ENCODE measurements around the gene P2RX5. TPM values are rescaled to one million over a fixed set of nuclear protein-coding genes. Genes with fewer than 3 reads are reported as not detected.
"Not testable (repeated sequence)": the region's sequence is repeated elsewhere in the genome, so short reads cannot be mapped to it uniquely, and the experiment has no call there.

The P2RX5 gene
- total RNA-seq, 2 experiments from 2014 or later: 35.7 to 39.5 TPM

- TF ChIP-seq, protein P1, sequence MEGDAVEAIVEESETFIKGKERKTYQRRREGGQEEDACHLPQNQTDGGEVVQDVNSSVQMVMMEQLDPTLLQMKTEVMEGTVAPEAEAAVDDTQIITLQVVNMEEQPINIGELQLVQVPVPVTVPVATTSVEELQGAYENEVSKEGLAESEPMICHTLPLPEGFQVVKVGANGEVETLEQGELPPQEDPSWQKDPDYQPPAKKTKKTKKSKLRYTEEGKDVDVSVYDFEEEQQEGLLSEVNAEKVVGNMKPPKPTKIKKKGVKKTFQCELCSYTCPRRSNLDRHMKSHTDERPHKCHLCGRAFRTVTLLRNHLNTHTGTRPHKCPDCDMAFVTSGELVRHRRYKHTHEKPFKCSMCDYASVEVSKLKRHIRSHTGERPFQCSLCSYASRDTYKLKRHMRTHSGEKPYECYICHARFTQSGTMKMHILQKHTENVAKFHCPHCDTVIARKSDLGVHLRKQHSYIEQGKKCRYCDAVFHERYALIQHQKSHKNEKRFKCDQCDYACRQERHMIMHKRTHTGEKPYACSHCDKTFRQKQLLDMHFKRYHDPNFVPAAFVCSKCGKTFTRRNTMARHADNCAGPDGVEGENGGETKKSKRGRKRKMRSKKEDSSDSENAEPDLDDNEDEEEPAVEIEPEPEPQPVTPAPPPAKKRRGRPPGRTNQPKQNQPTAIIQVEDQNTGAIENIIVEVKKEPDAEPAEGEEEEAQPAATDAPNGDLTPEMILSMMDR (IDR thresholded peaks at IDR 0.05): no peak
- ChIA-PET POLR2A (interaction anchor here (1.5 kb wide), 1 partner anchor 48 kb away, joined by 3 read pairs; no protein-coding TSS in a partner anchor), CTCF (interaction anchor here (1.3 to 12.1 kb wide), 2 partner anchors 7 to 96 kb away, joined by 7 to 107 read pairs; no protein-coding TSS in a partner anchor)
- no peaks in the 10 kb centered on the region for H3K9me3 Mint-ChIP-seq
- no peaks in the 10 kb centered on the region for H3K27me3 Mint-ChIP-seq
- no peak for DNase-seq
- peaks cover 10% of the 10 kb centered on the region for H3K4me1 Mint-ChIP-seq (ENCODE audit: low read depth)
- intact Hi-C loops (cut with micrococcal nuclease): no loop called here
- no peak overlapping the region for H3K27ac Mint-ChIP-seq
- H3K36me3 Mint-ChIP-seq (ENCODE audit: low read depth): peaks cover 22% of the 10 kb centered on the region
- no peak for ATAC-seq
- H3K4me3 Mint-ChIP-seq: no peak overlapping the region
Observed at GRCh38 chr17:3730881-3731429, 35.0 kb upstream of the P2RX5 start.

DNA sequence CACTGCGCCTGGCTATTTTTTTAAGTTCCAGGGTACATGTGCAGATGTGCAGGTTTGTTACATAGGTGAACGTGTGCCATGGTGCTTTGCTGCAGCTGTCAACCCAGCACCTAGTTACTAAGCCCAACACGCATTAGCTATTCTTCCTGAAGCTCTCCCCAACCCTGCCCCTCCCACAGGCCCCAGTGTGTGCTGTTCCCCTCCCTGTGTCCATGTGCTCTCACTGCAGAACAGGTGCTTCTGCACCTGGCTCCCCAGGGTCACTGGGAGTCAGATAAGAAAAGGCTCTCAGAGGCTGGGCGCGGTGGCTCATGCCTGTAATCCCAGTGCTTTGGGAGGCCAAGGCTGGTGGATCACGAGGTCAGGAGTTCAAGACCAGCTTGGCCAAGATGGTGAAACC lies 33.9 kb upstream of the P2RX5 start:
- ChIA-PET POLR2A (interaction anchor here (0.6 kb wide), 1 partner anchor 77 kb away, joined by 3 read pairs; no protein-coding TSS in a partner anchor), CTCF (interaction anchor here (1.5 to 12.1 kb wide), 3 partner anchors 8 to 97 kb away, joined by 5 to 107 read pairs (median 12); no protein-coding TSS in a partner anchor)
- ATAC-seq: no peak
- no peaks in the 10 kb centered on the region for H3K27me3 Mint-ChIP-seq
- H3K9me3 Mint-ChIP-seq: no peaks in the 10 kb centered on the region
- TF ChIP-seq, protein P1 (IDR thresholded peaks at IDR 0.05): no peak
- no peak overlapping the region for H3K27ac Mint-ChIP-seq
- intact Hi-C loops (cut with micrococcal nuclease): no loop called here
- peaks cover 20% of the 10 kb centered on the region for H3K4me1 Mint-ChIP-seq (ENCODE audit: low read depth)
- H3K36me3 Mint-ChIP-seq (ENCODE audit: low read depth): peaks cover 33% of the 10 kb centered on the region
- DNase-seq: no peak
- no peak overlapping the region for H3K4me3 Mint-ChIP-seq

DNA sequence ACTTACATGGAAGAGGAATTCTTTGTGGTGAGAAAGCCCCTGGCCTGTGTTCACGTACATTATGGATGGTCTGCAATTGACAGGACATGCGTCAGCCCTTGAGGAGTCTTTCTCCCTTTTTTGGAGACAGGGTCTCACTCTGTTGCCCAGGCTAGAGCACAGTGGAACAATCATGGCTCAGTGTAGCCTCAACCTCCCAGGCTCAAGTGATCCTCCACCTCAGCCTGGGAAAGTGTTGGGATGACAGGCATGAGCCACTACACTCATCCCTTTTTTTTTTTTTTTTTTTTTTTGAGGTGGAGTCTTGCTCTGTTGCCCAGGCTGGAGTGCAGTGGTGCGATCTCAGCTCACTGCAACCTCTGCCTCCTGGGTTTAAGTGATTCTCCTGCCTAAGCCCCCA lies 32.1 kb upstream of the P2RX5 start:
- H3K4me3 Mint-ChIP-seq; DNase-seq; intact Hi-C loops (cut with micrococcal nuclease); H3K27ac Mint-ChIP-seq; ATAC-seq; H3K27me3 Mint-ChIP-seq; H3K9me3 Mint-ChIP-seq: not testable (repeated sequence)
- POLR2A ChIA-PET: interaction anchor here (1.0 to 1.6 kb wide), 4 partner anchors 9 to 69 kb away, joined by 3 to 5 read pairs (median 4); no protein-coding TSS in a partner anchor
- Mint-ChIP-seq H3K4me1 (ENCODE audit: low read depth) (peaks cover 25% of the 10 kb centered on the region), H3K36me3 (ENCODE audit: low read depth) (peaks cover 41% of the 10 kb centered on the region)
- CTCF ChIA-PET: interaction anchor here (1.4 to 12.1 kb wide), 5 partner anchors 10 to 117 kb away, joined by 4 to 107 read pairs (median 12); no protein-coding TSS in a partner anchor

DNA sequence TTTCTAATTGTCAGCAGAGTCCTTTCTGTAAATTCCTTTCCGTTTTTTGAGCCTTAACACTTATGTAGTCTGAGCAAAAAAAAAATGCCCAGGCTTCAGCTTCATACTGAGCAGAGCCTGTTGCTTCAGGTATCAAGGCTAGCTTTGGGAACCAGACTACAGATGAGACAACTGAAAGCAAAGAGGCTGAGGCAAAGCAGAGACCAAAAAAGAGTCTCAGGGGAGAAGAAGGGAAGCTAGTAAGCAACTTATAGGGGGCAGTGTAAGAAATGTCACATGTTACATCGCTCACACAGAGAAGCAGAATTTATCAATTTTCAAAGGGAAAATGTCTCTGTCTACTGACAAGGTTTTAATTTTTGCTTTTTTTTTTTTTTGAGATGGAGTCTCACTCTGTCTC lies 31.1 kb upstream of the P2RX5 start:
- no peak for DNase-seq
- ATAC-seq: no peak
- ChIA-PET CTCF (interaction anchor here (1.1 to 12.1 kb wide), 7 partner anchors 11 to 118 kb away, joined by 3 to 107 read pairs (median 6); no protein-coding TSS in a partner anchor), POLR2A (interaction anchor here (0.7 to 1.6 kb wide), 5 partner anchors 10 to 537 kb away, joined by 3 to 5 read pairs (median 3); no protein-coding TSS in a partner anchor)
- no peaks in the 10 kb centered on the region for H3K27me3 Mint-ChIP-seq
- H3K9me3 Mint-ChIP-seq: no peaks in the 10 kb centered on the region
- peak overlapping the region; percentile 46 for H3K27ac Mint-ChIP-seq
- H3K36me3 Mint-ChIP-seq (ENCODE audit: low read depth): peaks cover 49% of the 10 kb centered on the region
- TF ChIP-seq, protein P1 (IDR thresholded peaks at IDR 0.05): no peak
- intact Hi-C loops (cut with micrococcal nuclease): no loop called here
- H3K4me3 Mint-ChIP-seq: peak overlapping the region; percentile 22
- peaks cover 32% of the 10 kb centered on the region for H3K4me1 Mint-ChIP-seq (ENCODE audit: low read depth)

GRCh38 chr17:3724378-3725077 lies 28.6 kb upstream of the P2RX5 start:
- peak overlapping the region; percentile 81 for H3K4me3 Mint-ChIP-seq
- peaks cover 70% of the 10 kb centered on the region for H3K36me3 Mint-ChIP-seq (ENCODE audit: low read depth)
- H3K4me1 Mint-ChIP-seq (ENCODE audit: low read depth): peaks cover 51% of the 10 kb centered on the region
- intact Hi-C loops (cut with micrococcal nuclease): loop anchor here (5.0 kb wide), 1 partner anchor 42 kb away; no protein-coding TSS in a partner anchor
- no peaks in the 10 kb centered on the region for H3K27me3 Mint-ChIP-seq
- ATAC-seq: no peak
- TF ChIP-seq, protein P1 (IDR thresholded peaks at IDR 0.05): no peak
- H3K27ac Mint-ChIP-seq: peak overlapping the region; percentile 92
- no peaks in the 10 kb centered on the region for H3K9me3 Mint-ChIP-seq
- CTCF ChIA-PET: interaction anchor here (0.9 to 12.1 kb wide), 8 partner anchors 13 to 676 kb away, joined by 3 to 107 read pairs (median 16); partner anchors contain the start of gene NCBP3
- POLR2A ChIA-PET: interaction anchor here (0.6 to 2.0 kb wide), 9 partner anchors 7 to 351 kb away, joined by 3 to 9 read pairs (median 4); partner anchors contain the start of gene NCBP3
- DNase-seq: no peak

Measured in activated CD8-positive, alpha-beta T cell treated with anti-CD3 and anti-CD28 coated beads for 36 hours (primary cell).